Right atrium auricular region (tissue), 2 donors: ENCODE measurements around the gene KRTAP17-1. TPM values are rescaled to one million over a fixed set of nuclear protein-coding genes. Genes with fewer than 3 reads are reported as not detected.
A peak's percentile ranks its signal among the peaks of the same experiment; 100 is the strongest.

ENCODE experiments used
- DNase-seq: peaks from one replicate; pipeline ENCODE4 v3.0.0-alpha.2; 2019; ENCODE audit warnings: low spot score
- H3K27ac ChIP-seq, 2 donors: fragments of 200-600 bp; sonication (generic); 1 replicate in 1 of 2; 2 replicates in 1 of 2; pipeline ENCODE4 v1.5.1; 2016 to 2019
- H3K27me3 ChIP-seq, 2 donors: fragments of 200-600 bp; sonication (generic); one replicate each; pipeline versions ENCODE4 v1.5.1 to v1.6.0; 2017 to 2019
- H3K36me3 ChIP-seq: fragments of 200-600 bp; sonication (generic); one replicate; pipeline ENCODE4 v1.5.1; 2016
- H3K4me1 ChIP-seq, 2 donors: fragments of 200-600 bp; sonication (generic); one replicate each; pipeline versions ENCODE4 v1.5.1 to v1.6.0; 2017 to 2019
- H3K4me3 ChIP-seq, 2 donors: fragments of 200-600 bp; sonication (generic); 1 replicate in 1 of 2; 2 replicates in 1 of 2; pipeline ENCODE4 v1.5.1; 2017 to 2019; ENCODE audit warnings: mild to moderate bottlenecking in 1 of 2, moderate library complexity in 1 of 2
- H3K9me3 ChIP-seq, 2 donors: fragments of 200-600 bp; sonication (generic); one replicate each; pipeline ENCODE4 v1.5.1; 2019
- CTCF ChIP-seq, 2 donors: fragments of 200-600 bp; sonication (generic); IDR thresholded peaks; one replicate each; pipeline ENCODE4 v1.5.1; 2019; ENCODE audit warnings: antibody characterized with exemption in 2 of 2
- total RNA-seq, 2 donors: library from RNA; depleted of rRNA; stranded (reverse); fragments of >200 nt; gene quantifications; one replicate each; pipeline ENCODE4 v1.1.0, GENCODE V29; 2016

The KRTAP17-1 gene
- total RNA-seq, 2 donors from 2014 or later, result not detected

GRCh38 chr17:41325126-41325525 lies 9.6 kb upstream of the KRTAP17-1 start:
- Histone ChIP-seq H3K36me3 (no peaks in the 10 kb centered on the region), H3K4me1 (no peaks in the 10 kb centered on the region), H3K4me3 (no peak overlapping the region), H3K27me3 (no peaks in the 10 kb centered on the region), H3K9me3 (peaks cover 0 to 6% of the 10 kb centered on the region in 2 donors), H3K27ac (no peak overlapping the region)
- DNase-seq, result no peak
- no peak for TF ChIP-seq CTCF (IDR thresholded peaks at IDR 0.05)

GRCh38 chr17:41324180-41325075 lies 8.9 kb upstream of the KRTAP17-1 start:
- no peak for TF ChIP-seq CTCF (IDR thresholded peaks at IDR 0.05)

GRCh38 chr17:41322903-41323895 lies 7.7 kb upstream of the KRTAP17-1 start:
- TF ChIP-seq CTCF (IDR thresholded peaks at IDR 0.05), result no peak
- DNase-seq, result no peak
- no peak overlapping the region for H3K27ac ChIP-seq
- no peaks in the 10 kb centered on the region for H3K4me1 ChIP-seq
- no peaks in the 10 kb centered on the region for H3K36me3 ChIP-seq
- peaks cover 0 to 18% of the 10 kb centered on the region in 2 donors for H3K9me3 ChIP-seq
- H3K27me3 ChIP-seq, result no peaks in the 10 kb centered on the region
- H3K4me3 ChIP-seq, result no peak overlapping the region

More at GRCh38 chr17:41324180-41325075, 8.9 kb upstream of the KRTAP17-1 start:
- DNase-seq, result no peak
- peaks cover 0 to 13% of the 10 kb centered on the region in 2 donors for H3K9me3 ChIP-seq
- H3K27ac ChIP-seq, result no peak overlapping the region
- H3K4me1 ChIP-seq, result no peaks in the 10 kb centered on the region
- no peak overlapping the region for H3K4me3 ChIP-seq
- H3K27me3 ChIP-seq, result no peaks in the 10 kb centered on the region
- H3K36me3 ChIP-seq, result no peaks in the 10 kb centered on the region

GRCh38 chr17:41322094-41322902 lies 6.8 kb upstream of the KRTAP17-1 start:
- H3K27ac ChIP-seq, result no peak overlapping the region
- H3K36me3 ChIP-seq, result no peaks in the 10 kb centered on the region
- H3K4me1 ChIP-seq, result no peaks in the 10 kb centered on the region
- H3K4me3 ChIP-seq, result no peak overlapping the region
- peak; percentile 58 to 70 for TF ChIP-seq CTCF (IDR thresholded peaks at IDR 0.05)
- H3K9me3 ChIP-seq, result peaks cover 0 to 18% of the 10 kb centered on the region in 2 donors
- no peak for DNase-seq
- no peaks in the 10 kb centered on the region for H3K27me3 ChIP-seq

- no peak for DNase-seq
- Histone ChIP-seq H3K27ac (no peak overlapping the region), H3K9me3 (peaks cover 0 to 18% of the 10 kb centered on the region in 2 donors), H3K4me1 (no peaks in the 10 kb centered on the region), H3K36me3 (no peaks in the 10 kb centered on the region), H3K4me3 (no peak overlapping the region), H3K27me3 (no peaks in the 10 kb centered on the region)
- no peak for TF ChIP-seq CTCF (IDR thresholded peaks at IDR 0.05)
These were observed 2.7 kb upstream of the KRTAP17-1 start for GRCh38 chr17:41318231-41318630.
